Epithelial cell of prostate (primary cell): ENCODE results near the gene FHOD3.

Experiments
- DNase-seq: peaks from one replicate; pipeline ENCODE4 v3.0.0-alpha.2; 2011; ENCODE audit warnings: low read depth, low spot score
- H3K27ac ChIP-seq: fragments of 450-650 bp; 2 replicates; pipeline ENCODE4 v1.5.1; 2017; ENCODE audit warnings: mild to moderate bottlenecking

Gene FHOD3

GRCh38 chr18:36297417-36298125 lies at the start of gene FHOD3:
TSS of gene FHOD3 (plus strand) at chr18:36297713. CDS start at chr18:36297836, 123 bp downstream.
- peak within 1 kb of the TSS; percentile 62 for H3K27ac ChIP-seq
- no peak for DNase-seq

GRCh38 chr18:36249392-36249791 lies 48.1 kb upstream of the FHOD3 start:
- no peak overlapping the region for H3K27ac ChIP-seq
- DNase-seq, result no peak

- no peak for DNase-seq
- no peak overlapping the region for H3K27ac ChIP-seq
Measured at GRCh38 chr18:36250827-36251226, 46.7 kb upstream of the FHOD3 start.

- DNase-seq, result no peak
- no peak overlapping the region for H3K27ac ChIP-seq
Measured at GRCh38 chr18:36255072-36255698, 42.3 kb upstream of the FHOD3 start.

- DNase-seq, result no peak
Measured at GRCh38 chr18:36256094-36256493, 41.4 kb upstream of the FHOD3 start.

GRCh38 chr18:36262971-36263370 lies 34.5 kb upstream of the FHOD3 start:
- DNase-seq, result no peak
- no peak overlapping the region for H3K27ac ChIP-seq

More at GRCh38 chr18:36256094-36256493, 41.4 kb upstream of the FHOD3 start:
- no peak overlapping the region for H3K27ac ChIP-seq

- no peak overlapping the region for H3K27ac ChIP-seq
- no peak for DNase-seq
Measured at GRCh38 chr18:36264283-36264682, 33.2 kb upstream of the FHOD3 start.

- no peak for DNase-seq
- H3K27ac ChIP-seq, result no peak overlapping the region
Measured at GRCh38 chr18:36265015-36265414, 32.5 kb upstream of the FHOD3 start.

GRCh38 chr18:36269157-36269556 lies 28.4 kb upstream of the FHOD3 start:
- DNase-seq, result no peak
- no peak overlapping the region for H3K27ac ChIP-seq

GRCh38 chr18:36271153-36271552 lies 26.4 kb upstream of the FHOD3 start:
- H3K27ac ChIP-seq, result no peak overlapping the region
- DNase-seq, result no peak

- H3K27ac ChIP-seq, result no peak overlapping the region
- DNase-seq, result no peak
Measured at GRCh38 chr18:36273347-36273746, 24.2 kb upstream of the FHOD3 start.

GRCh38 chr18:36274083-36274715 lies 23.3 kb upstream of the FHOD3 start:
- no peak overlapping the region for H3K27ac ChIP-seq
- DNase-seq, result no peak

- no peak overlapping the region for H3K27ac ChIP-seq
- no peak for DNase-seq
Measured at GRCh38 chr18:36275561-36275960, 22.0 kb upstream of the FHOD3 start.

GRCh38 chr18:36279001-36279400 lies 18.5 kb upstream of the FHOD3 start:
- DNase-seq, result no peak
- H3K27ac ChIP-seq, result no peak overlapping the region

- no peak overlapping the region for H3K27ac ChIP-seq
- DNase-seq, result no peak
Measured at GRCh38 chr18:36281936-36282335, 15.6 kb upstream of the FHOD3 start.

- H3K27ac ChIP-seq, result no peak overlapping the region
- no peak for DNase-seq
Measured at GRCh38 chr18:36283448-36283847, 14.1 kb upstream of the FHOD3 start.

GRCh38 chr18:36284268-36284667 lies 13.2 kb upstream of the FHOD3 start:
- no peak overlapping the region for H3K27ac ChIP-seq

GRCh38 chr18:36284671-36285295 lies 12.7 kb upstream of the FHOD3 start:
- no peak overlapping the region for H3K27ac ChIP-seq
- DNase-seq, result no peak

More at GRCh38 chr18:36284268-36284667, 13.2 kb upstream of the FHOD3 start:
- DNase-seq, result no peak

- DNase-seq, result no peak
- no peak overlapping the region for H3K27ac ChIP-seq
Measured at GRCh38 chr18:36287653-36288052, 9.9 kb upstream of the FHOD3 start.

GRCh38 chr18:36288689-36289088 lies 8.8 kb upstream of the FHOD3 start:
- no peak for DNase-seq
- no peak overlapping the region for H3K27ac ChIP-seq

GRCh38 chr18:36294031-36294430 lies 3.5 kb upstream of the FHOD3 start:
- DNase-seq, result no peak
- H3K27ac ChIP-seq, result peak overlapping the region; percentile 10
